ENCODE data around the gene AP1S1. TPM values are rescaled to one million over a fixed set of nuclear protein-coding genes. Genes with fewer than 3 reads are reported as not detected.
"Not testable (repeated sequence)": the region's sequence is repeated elsewhere in the genome, so short reads cannot be mapped to it uniquely, and the experiment has no call there.

Gene AP1S1
- total RNA-seq, 6 donors from 2014 or later, result 17.1 to 41.9 (median 33.8) TPM

GRCh38 chr7:101197991-101198390, 43.7 kb downstream of the AP1S1 start:
- Histone ChIP-seq H3K27ac (no peak overlapping the region), H3K36me3 (no peaks in the 10 kb centered on the region), H3K27me3 (peaks cover 0 to 26% (median 16%) of the 10 kb centered on the region in 4 donors), H3K4me3 (no peak overlapping the region), H3K4me1 (peaks cover 0 to 12% (median 9%) of the 10 kb centered on the region in 4 donors), H3K9me3 (no peaks in the 10 kb centered on the region)
- ATAC-seq (ENCODE audit: low FRiP score in 2 of 2), result no peak
- no peak for DNase-seq
- WGBS, 2 donors, result 76 to 77% methylated on average over 6 to 21 of the region's 21 CpGs
- TF ChIP-seq CTCF (IDR thresholded peaks at IDR 0.05), result no peak
- TF ChIP-seq EP300 (IDR thresholded peaks at IDR 0.05), result no peak
- TF ChIP-seq POLR2AphosphoS5 (IDR thresholded peaks at IDR 0.05), result no peak
- TF ChIP-seq POLR2A (IDR thresholded peaks at IDR 0.05), result no peak

- WGBS, 2 donors, result 67 to 70% methylated on average over 14 of the region's 14 CpGs
Observed at GRCh38 chr7:101198476-101198875, 44.2 kb downstream of the AP1S1 start.

DNA sequence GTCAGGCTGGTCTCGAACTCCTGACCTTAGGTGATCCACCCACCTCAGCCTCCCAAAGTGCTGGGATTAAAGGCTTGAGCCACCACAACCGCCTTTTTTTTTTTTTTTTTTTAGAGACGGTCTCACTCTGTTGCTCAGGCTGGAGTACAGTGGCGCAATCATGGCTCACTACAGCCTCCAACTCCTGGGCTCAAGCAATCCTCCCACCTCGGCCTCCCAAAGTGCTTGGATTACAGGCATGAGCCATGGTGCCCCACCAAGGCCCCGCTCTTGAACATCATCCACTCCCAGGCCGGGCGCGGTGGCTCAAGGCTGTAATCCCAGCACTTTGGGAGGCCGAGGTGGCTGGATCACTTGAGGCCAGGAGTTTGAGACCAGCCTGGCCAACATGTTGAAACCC, 45.2 kb downstream of the AP1S1 start:
- DNase-seq; H3K27ac ChIP-seq; H3K4me3 ChIP-seq; ATAC-seq (ENCODE audit: low FRiP score in 2 of 2); H3K36me3 ChIP-seq; H3K9me3 ChIP-seq: not testable (repeated sequence)
- Histone ChIP-seq H3K27me3 (peaks cover 0 to 26% (median 16%) of the 10 kb centered on the region in 4 donors), H3K4me1 (peaks cover 0 to 12% (median 9%) of the 10 kb centered on the region in 4 donors)
- 84 to 94% methylated on average over 8 to 10 of the region's 10 CpGs for WGBS, 2 donors

More at GRCh38 chr7:101198476-101198875, 44.2 kb downstream of the AP1S1 start:
- Histone ChIP-seq H3K27ac (no peak overlapping the region), H3K36me3 (no peaks in the 10 kb centered on the region), H3K4me3 (no peak overlapping the region), H3K4me1 (peaks cover 0 to 12% (median 9%) of the 10 kb centered on the region in 4 donors), H3K9me3 (no peaks in the 10 kb centered on the region), H3K27me3 (peaks cover 0 to 26% (median 16%) of the 10 kb centered on the region in 4 donors)
- TF ChIP-seq POLR2A (IDR thresholded peaks at IDR 0.05), result no peak
- DNase-seq (no peak), ATAC-seq (ENCODE audit: low FRiP score in 2 of 2) (no peak)

DNA sequence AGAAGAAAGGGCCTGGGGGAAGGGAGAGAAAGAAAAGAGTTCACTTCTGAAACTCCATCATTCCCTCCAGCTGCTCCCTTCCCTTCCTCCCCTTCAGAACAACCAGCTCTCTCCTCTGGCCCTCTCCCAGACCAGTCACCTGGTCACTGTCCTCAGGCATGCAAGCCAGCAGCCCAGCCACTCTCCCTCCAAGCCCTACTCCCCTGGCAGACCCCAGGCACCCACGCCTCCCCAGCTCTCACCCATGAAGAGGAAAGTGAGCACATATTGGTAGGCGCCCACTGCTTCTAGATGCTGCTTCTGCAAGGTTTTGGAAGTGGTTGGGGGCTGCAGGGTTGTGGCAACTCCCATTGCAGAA, 46.2 kb downstream of the AP1S1 start:
- Histone ChIP-seq H3K27ac (no peak overlapping the region), H3K36me3 (no peaks in the 10 kb centered on the region), H3K4me1 (peaks cover 0 to 12% (median 9%) of the 10 kb centered on the region in 4 donors), H3K27me3 (peaks cover 0 to 26% (median 16%) of the 10 kb centered on the region in 4 donors), H3K4me3 (no peak overlapping the region), H3K9me3 (no peaks in the 10 kb centered on the region)
- ATAC-seq (ENCODE audit: low FRiP score in 2 of 2) (no peak), DNase-seq (no peak)
- TF ChIP-seq CTCF (IDR thresholded peaks at IDR 0.05), result no peak
- TF ChIP-seq POLR2AphosphoS5 (IDR thresholded peaks at IDR 0.05), result no peak
- TF ChIP-seq EP300 (IDR thresholded peaks at IDR 0.05), result no peak
- TF ChIP-seq POLR2A (IDR thresholded peaks at IDR 0.05), result no peak
- 75 to 86% methylated on average over 2 of the region's 2 CpGs for WGBS, 2 donors

- DNase-seq (no peak), ATAC-seq (ENCODE audit: low FRiP score in 2 of 2) (no peak)
- Histone ChIP-seq H3K27me3 (peaks cover 0 to 26% (median 16%) of the 10 kb centered on the region in 4 donors), H3K36me3 (peaks cover 0 to 4% (median 1%) of the 10 kb centered on the region in 4 donors), H3K4me1 (peaks cover 0 to 12% (median 9%) of the 10 kb centered on the region in 4 donors), H3K4me3 (peak within 1 kb of the TSS in 2 of 4 donors; percentile 17 to 20), H3K27ac (no peak within 1 kb of the TSS), H3K9me3 (no peaks in the 10 kb centered on the region)
- TF ChIP-seq POLR2AphosphoS5 (IDR thresholded peaks at IDR 0.05) (no peak), POLR2A (IDR thresholded peaks at IDR 0.05) (no peak), EP300 (IDR thresholded peaks at IDR 0.05) (no peak), CTCF (IDR thresholded peaks at IDR 0.05) (no peak)
- 30 to 34% methylated on average over 14 to 21 of the region's 21 CpGs for WGBS, 2 donors
Observed at GRCh38 chr7:101200862-101201599, 46.8 kb downstream of the AP1S1 start, which contains the start of gene MOGAT3. MOGAT3 (minus strand) TSS chr7:101201036; CDS start chr7:101200854, 182 bp downstream.

All from upper lobe of left lung (tissue), 6 donors.